H1 (cell line): ENCODE data around the gene EXOC6. TPM values are rescaled to one million over a fixed set of nuclear protein-coding genes. Genes with fewer than 3 reads are reported as not detected.

Experiments
- PHF8 ChIP-seq: fragments of 200-600 bp; sonication (generic); conservative IDR thresholded peaks from 2 replicates; pipeline ENCODE4 v1.7.1; 2012; ENCODE audit warnings: low read depth, mild to moderate bottlenecking, inconsistent platforms, low read length, moderate library complexity
- SIRT6 ChIP-seq: IDR thresholded peaks from one replicate; pipeline ENCODE4 v1.7.1; 2012; ENCODE audit warnings: low read length, inconsistent platforms
- SP4 ChIP-seq: IDR thresholded peaks from 2 replicates; pipeline ENCODE4 v1.6.1; 2012; ENCODE audit warnings: low read length, inconsistent platforms
- polyA plus RNA-seq, 7 experiments: library from polyadenylated mRNA; depleted of rRNA in 3 of 7; stranded (reverse) in 5 of 7; unstranded in 2 of 7; fragments of >200 nt in 5 of 7; fragments of 200-250 nt in 2 of 7; gene quantifications; 1 replicate in 5 of 7; 2 replicates in 1 of 7; 4 replicates in 1 of 7; pipeline versions ENCODE4 v1.2.1 to v1.2.3, GENCODE V29; 2011 to 2013; ENCODE audit warnings: missing spikeins in 2 of 7, mixed read lengths in 2 of 7
- total RNA-seq: library from RNA; stranded (reverse); fragmentation: NEBNext Ultra II Directional; extraction: Animal tissue kit (Norgen Biotek cat#: 25700); gene quantifications from 2 replicates; pipeline ENCODE4 v1.2.1, GENCODE V29; 2021
- TF ChIP-seq, protein P1 (sequence below): IDR thresholded peaks from 2 replicates; pipeline ENCODE4 v1.6.1; 2012; ENCODE audit warnings: low read length, inconsistent platforms
- TF ChIP-seq, protein P2 (sequence below): IDR thresholded peaks from 2 replicates; pipeline ENCODE4 v1.6.1; 2011; ENCODE audit warnings: low read length, improper control_type of control experiment

Gene EXOC6
- total and polyA plus RNA-seq, 2 of the 8 experiments (the other 6 are each of a cell fraction or from before 2014, with no cell fraction given): 1.7 to 4.5 TPM

DNA sequence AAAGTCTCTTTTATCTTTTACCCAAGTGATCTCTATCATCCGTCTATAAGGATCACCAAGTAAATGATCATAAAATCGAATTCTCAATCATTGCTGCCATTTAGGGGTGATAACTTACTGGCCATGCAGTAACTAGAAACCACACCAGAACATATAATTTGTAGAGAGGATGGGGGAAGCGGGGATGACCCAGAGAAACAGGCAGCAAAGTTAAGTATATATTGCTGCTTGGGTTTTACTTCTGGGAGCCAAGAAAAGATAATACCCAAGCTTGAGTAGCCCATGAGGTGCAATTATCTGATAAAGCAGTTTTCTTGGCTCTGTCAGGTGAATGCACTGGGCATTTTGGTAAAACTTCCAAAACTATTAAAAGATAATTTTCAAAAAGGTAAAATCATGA lies 18.9 kb downstream of the EXOC6 start (continued):
- TF ChIP-seq, protein P1, sequence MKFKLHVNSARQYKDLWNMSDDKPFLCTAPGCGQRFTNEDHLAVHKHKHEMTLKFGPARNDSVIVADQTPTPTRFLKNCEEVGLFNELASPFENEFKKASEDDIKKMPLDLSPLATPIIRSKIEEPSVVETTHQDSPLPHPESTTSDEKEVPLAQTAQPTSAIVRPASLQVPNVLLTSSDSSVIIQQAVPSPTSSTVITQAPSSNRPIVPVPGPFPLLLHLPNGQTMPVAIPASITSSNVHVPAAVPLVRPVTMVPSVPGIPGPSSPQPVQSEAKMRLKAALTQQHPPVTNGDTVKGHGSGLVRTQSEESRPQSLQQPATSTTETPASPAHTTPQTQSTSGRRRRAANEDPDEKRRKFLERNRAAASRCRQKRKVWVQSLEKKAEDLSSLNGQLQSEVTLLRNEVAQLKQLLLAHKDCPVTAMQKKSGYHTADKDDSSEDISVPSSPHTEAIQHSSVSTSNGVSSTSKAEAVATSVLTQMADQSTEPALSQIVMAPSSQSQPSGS: no peak
- TF ChIP-seq SIRT6: no peak
- TF ChIP-seq SP4: no peak
- TF ChIP-seq, protein P2, sequence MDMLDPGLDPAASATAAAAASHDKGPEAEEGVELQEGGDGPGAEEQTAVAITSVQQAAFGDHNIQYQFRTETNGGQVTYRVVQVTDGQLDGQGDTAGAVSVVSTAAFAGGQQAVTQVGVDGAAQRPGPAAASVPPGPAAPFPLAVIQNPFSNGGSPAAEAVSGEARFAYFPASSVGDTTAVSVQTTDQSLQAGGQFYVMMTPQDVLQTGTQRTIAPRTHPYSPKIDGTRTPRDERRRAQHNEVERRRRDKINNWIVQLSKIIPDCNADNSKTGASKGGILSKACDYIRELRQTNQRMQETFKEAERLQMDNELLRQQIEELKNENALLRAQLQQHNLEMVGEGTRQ: no peak
- TF ChIP-seq PHF8: no peak
- TF ChIP-seq, all 59 proteins: peak for 0
